HG02623 (cell line): ENCODE results near the gene ATXN7L1.
A peak's percentile ranks its signal among the peaks of the same experiment; 100 is the strongest.

Experiments used
- ATAC-seq: cut with Tn5 transposase; IDR thresholded peaks from one replicate; pipeline ENCODE4 v1.9.1; 2021; ENCODE audit warnings: moderate library complexity; ENCODE audit not compliant: unreplicated experiment

ATXN7L1 gene

GRCh38 chr7:105876091-105876963 lies at the start of gene ATXN7L1:
Gene ATXN7L1 (minus strand): TSS chr7:105876599. CDS start chr7:105876558, 41 bp downstream.
- peak; percentile 87 for ATAC-seq

GRCh38 chr7:105926131-105926530 lies 49.7 kb upstream of the ATXN7L1 start:
- no peak for ATAC-seq

- no peak for ATAC-seq
These were observed 48.5 kb upstream of the ATXN7L1 start for GRCh38 chr7:105924945-105925344.

- ATAC-seq: no peak
These were observed 44.4 kb upstream of the ATXN7L1 start for GRCh38 chr7:105920766-105921165.

GRCh38 chr7:105917659-105918058 lies 41.3 kb upstream of the ATXN7L1 start:
- ATAC-seq: no peak

GRCh38 chr7:105916603-105917002 lies 40.2 kb upstream of the ATXN7L1 start:
- no peak for ATAC-seq

GRCh38 chr7:105913947-105914346 lies 37.5 kb upstream of the ATXN7L1 start:
- no peak for ATAC-seq

GRCh38 chr7:105911961-105912575 lies 35.7 kb upstream of the ATXN7L1 start:
- no peak for ATAC-seq

GRCh38 chr7:105910172-105910571 lies 33.8 kb upstream of the ATXN7L1 start:
- ATAC-seq: no peak

GRCh38 chr7:105909742-105910141 lies 33.3 kb upstream of the ATXN7L1 start:
- ATAC-seq: no peak

- no peak for ATAC-seq
These were observed 30.9 kb upstream of the ATXN7L1 start for GRCh38 chr7:105907129-105907846.

GRCh38 chr7:105906695-105907094 lies 30.3 kb upstream of the ATXN7L1 start:
- ATAC-seq: no peak

GRCh38 chr7:105905910-105906568 lies 29.6 kb upstream of the ATXN7L1 start:
- no peak for ATAC-seq

GRCh38 chr7:105905209-105905909 lies 29.0 kb upstream of the ATXN7L1 start:
- no peak for ATAC-seq

- no peak for ATAC-seq
These were observed 27.7 kb upstream of the ATXN7L1 start for GRCh38 chr7:105904064-105904463.

GRCh38 chr7:105902325-105902911 lies 26.0 kb upstream of the ATXN7L1 start:
- no peak for ATAC-seq

- no peak for ATAC-seq
These were observed 21.6 kb upstream of the ATXN7L1 start for GRCh38 chr7:105897999-105898398.

- no peak for ATAC-seq
These were observed 20.1 kb upstream of the ATXN7L1 start for GRCh38 chr7:105896407-105896911.

GRCh38 chr7:105894131-105894530 lies 17.7 kb upstream of the ATXN7L1 start:
- no peak for ATAC-seq

GRCh38 chr7:105892387-105892786 lies 16.0 kb upstream of the ATXN7L1 start:
- ATAC-seq: no peak
